ENCODE data around the gene PDSS2. TPM values are rescaled to one million over a fixed set of nuclear protein-coding genes. Genes with fewer than 3 reads are reported as not detected.

Gene PDSS2
- total RNA-seq, 1 experiment from 2014 or later, result 17.7 TPM

GRCh38 chr6:107436881-107437280 is 22.5 kb downstream of the PDSS2 start:
- TF ChIP-seq, protein P1, sequence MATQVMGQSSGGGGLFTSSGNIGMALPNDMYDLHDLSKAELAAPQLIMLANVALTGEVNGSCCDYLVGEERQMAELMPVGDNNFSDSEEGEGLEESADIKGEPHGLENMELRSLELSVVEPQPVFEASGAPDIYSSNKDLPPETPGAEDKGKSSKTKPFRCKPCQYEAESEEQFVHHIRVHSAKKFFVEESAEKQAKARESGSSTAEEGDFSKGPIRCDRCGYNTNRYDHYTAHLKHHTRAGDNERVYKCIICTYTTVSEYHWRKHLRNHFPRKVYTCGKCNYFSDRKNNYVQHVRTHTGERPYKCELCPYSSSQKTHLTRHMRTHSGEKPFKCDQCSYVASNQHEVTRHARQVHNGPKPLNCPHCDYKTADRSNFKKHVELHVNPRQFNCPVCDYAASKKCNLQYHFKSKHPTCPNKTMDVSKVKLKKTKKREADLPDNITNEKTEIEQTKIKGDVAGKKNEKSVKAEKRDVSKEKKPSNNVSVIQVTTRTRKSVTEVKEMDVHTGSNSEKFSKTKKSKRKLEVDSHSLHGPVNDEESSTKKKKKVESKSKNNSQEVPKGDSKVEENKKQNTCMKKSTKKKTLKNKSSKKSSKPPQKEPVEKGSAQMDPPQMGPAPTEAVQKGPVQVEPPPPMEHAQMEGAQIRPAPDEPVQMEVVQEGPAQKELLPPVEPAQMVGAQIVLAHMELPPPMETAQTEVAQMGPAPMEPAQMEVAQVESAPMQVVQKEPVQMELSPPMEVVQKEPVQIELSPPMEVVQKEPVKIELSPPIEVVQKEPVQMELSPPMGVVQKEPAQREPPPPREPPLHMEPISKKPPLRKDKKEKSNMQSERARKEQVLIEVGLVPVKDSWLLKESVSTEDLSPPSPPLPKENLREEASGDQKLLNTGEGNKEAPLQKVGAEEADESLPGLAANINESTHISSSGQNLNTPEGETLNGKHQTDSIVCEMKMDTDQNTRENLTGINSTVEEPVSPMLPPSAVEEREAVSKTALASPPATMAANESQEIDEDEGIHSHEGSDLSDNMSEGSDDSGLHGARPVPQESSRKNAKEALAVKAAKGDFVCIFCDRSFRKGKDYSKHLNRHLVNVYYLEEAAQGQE (IDR thresholded peaks at IDR 0.05; ENCODE audit: insufficient read depth in 1 of 2, low read depth in 2 of 2, low read length in 1 of 2), result no peak
- TF ChIP-seq TCF7L2 (IDR thresholded peaks at IDR 0.05; ENCODE audit: low read depth, low read length) (no peak), CTCF (IDR thresholded peaks at IDR 0.05) (no peak), SIN3A (IDR thresholded peaks at IDR 0.05; ENCODE audit: borderline replicate concordance, insufficient read depth, low read depth, low read length) (no peak), POLR2AphosphoS5 (IDR thresholded peaks at IDR 0.05; ENCODE audit: low read depth, low read length) (no peak)
- BruUV-seq (replicated peaks), result no TSS peak
- Histone ChIP-seq H3K36me3 (ENCODE audit: control insufficient read depth, insufficient read depth, low read length) (no peaks in the 10 kb centered on the region), H3K9me3 (ENCODE audit: control insufficient read depth, insufficient read depth, low read depth, low read length) (no peaks in the 10 kb centered on the region), H3K27me3 (ENCODE audit: control insufficient read depth, insufficient read depth, low read length) (no peaks in the 10 kb centered on the region), H3K4me3 (ENCODE audit: low read depth in 2 of 2, low read length in 2 of 2) (no peak overlapping the region), H3K4me1 (ENCODE audit: control insufficient read depth, insufficient read depth, low read length) (no peaks in the 10 kb centered on the region), H3K27ac (ENCODE audit: low read length) (no peak overlapping the region)
- in situ Hi-C loops (cut with HindIII; ENCODE audit: low pct_unique_long_range_greater_than_20kb, low sequenced_read_pairs) (no loop called here), intact Hi-C loops (cut with micrococcal nuclease; ENCODE audit: unreplicated experiment) (no loop called here)
- ATAC-seq, result no peak
- POLR2A ChIA-PET, result no interaction called here
- CTCF ChIA-PET, result no interaction called here
- DNase-seq (ENCODE audit: low read depth, low spot score), result no peak

DNA sequence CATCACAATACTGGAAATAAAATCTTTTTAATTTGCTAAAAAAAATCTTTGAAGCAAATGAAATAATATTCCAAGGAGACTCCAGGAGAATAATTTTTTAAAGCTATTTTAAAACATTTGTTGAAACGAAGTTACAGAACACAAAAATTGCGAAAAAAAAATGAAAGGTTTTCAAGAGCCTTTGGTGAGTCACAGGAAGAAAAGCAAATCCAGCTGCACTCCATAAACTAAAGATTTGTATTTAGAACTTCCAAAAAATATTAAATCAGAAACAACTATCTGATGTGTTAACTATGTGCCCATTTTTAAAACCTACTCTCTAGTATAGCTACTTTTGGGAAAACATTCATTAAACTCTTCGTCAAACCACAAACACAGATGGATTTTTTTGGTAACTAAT is 23.6 kb downstream of the PDSS2 start:
- Histone ChIP-seq H3K27me3 (ENCODE audit: control insufficient read depth, insufficient read depth, low read length) (no peaks in the 10 kb centered on the region), H3K4me1 (ENCODE audit: control insufficient read depth, insufficient read depth, low read length) (no peaks in the 10 kb centered on the region), H3K27ac (ENCODE audit: low read length) (no peak overlapping the region), H3K4me3 (ENCODE audit: low read depth in 2 of 2, low read length in 2 of 2) (no peak overlapping the region), H3K9me3 (ENCODE audit: control insufficient read depth, insufficient read depth, low read depth, low read length) (no peaks in the 10 kb centered on the region), H3K36me3 (ENCODE audit: control insufficient read depth, insufficient read depth, low read length) (no peaks in the 10 kb centered on the region)
- no TSS peak for BruUV-seq (replicated peaks)
- TF ChIP-seq CTCF (IDR thresholded peaks at IDR 0.05) (no peak), TCF7L2 (IDR thresholded peaks at IDR 0.05; ENCODE audit: low read depth, low read length) (no peak), SIN3A (IDR thresholded peaks at IDR 0.05; ENCODE audit: borderline replicate concordance, insufficient read depth, low read depth, low read length) (no peak), POLR2AphosphoS5 (IDR thresholded peaks at IDR 0.05; ENCODE audit: low read depth, low read length) (no peak)
- in situ Hi-C loops (cut with HindIII; ENCODE audit: low pct_unique_long_range_greater_than_20kb, low sequenced_read_pairs) (no loop called here), intact Hi-C loops (cut with micrococcal nuclease; ENCODE audit: unreplicated experiment) (no loop called here)
- no peak for ATAC-seq
- DNase-seq (ENCODE audit: low read depth, low spot score), result no peak
- ChIA-PET CTCF (no interaction called here), POLR2A (no interaction called here)

Measured in Panc1 (cell line).